Muscle of back (tissue), 11 donors: ENCODE data around the gene SPTBN1. TPM values are rescaled to one million over a fixed set of nuclear protein-coding genes. Genes with fewer than 3 reads are reported as not detected.
A peak's percentile ranks its signal among the peaks of the same experiment; 100 is the strongest.

ENCODE experiments used
- DNase-seq, 3 donors: peaks; one replicate each; pipeline versions ENCODE4 v3.0.0 to v3.0.0-alpha.2; 2013
- polyA plus RNA-seq, 10 donors: library from polyadenylated mRNA; unstranded; fragments of 120-200 nt; gene quantifications; one replicate each; pipeline ENCODE4 v1.2.1, GENCODE V29; 2013; ENCODE audit not compliant: insufficient read length in 10 of 10

The SPTBN1 gene
- polyA plus RNA-seq, 10 donors, result 223 to 358 (median 266) TPM

DNA sequence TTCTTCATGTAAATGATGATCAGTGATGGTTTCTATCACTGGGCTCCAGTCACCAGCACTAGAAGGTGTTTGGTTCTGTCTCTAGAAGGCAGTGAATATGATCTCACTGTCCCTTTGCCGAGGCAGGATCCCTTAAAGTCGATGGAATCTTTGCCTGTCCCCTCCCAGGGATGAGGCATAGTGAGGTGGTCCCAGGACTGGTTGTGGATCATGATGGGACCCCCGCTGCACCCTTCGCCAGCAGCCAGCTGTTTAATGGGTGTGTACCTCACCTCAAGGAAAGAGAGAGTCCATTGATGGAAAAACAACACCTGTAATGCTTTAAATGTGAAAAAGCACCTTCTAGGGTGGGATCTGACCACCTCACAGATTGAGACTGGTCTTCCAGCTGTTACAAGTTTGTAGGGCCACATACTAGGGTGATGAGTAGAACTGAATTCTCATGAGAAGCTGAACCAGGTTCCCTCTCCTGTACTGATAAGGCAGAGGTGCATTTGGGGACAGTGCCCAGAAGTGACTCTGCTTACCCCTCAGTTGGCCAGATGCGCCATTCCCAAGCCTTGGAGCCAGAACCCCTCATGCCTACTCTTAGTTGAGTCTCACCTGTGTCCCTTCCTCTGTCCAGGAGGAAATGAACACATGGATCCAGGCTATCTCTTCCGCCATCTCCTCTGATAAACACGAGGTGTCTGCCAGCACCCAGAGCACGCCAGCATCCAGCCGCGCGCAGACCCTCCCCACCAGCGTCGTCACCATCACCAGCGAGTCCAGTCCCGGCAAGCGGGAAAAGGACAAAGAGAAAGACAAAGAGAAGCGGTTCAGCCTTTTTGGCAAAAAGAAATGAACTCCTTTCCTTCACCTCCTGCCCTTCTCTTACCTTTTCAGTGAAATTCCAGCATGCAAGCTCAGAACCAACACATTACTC is 211.9 kb downstream of the SPTBN1 start:
- no peak for DNase-seq

DNA sequence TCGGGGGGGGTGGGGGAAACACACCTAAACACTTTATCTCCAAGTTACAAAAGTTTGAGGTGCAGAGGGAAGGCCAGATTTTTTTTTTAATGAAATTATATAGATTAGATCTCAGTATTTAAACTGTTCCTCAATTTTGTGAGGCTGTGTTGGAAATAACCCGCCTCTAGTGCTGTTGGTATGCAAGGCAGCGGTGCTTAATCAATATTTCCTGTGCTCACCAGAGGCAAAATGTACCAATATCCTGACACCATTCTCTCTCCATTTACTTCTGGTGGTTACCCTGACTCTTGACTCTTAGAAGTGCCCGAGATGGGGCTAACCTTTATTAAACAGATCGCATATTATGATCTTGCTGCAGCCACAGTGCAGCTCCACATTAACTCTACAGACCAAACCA is 212.6 kb downstream of the SPTBN1 start:
- DNase-seq, result no peak

DNA sequence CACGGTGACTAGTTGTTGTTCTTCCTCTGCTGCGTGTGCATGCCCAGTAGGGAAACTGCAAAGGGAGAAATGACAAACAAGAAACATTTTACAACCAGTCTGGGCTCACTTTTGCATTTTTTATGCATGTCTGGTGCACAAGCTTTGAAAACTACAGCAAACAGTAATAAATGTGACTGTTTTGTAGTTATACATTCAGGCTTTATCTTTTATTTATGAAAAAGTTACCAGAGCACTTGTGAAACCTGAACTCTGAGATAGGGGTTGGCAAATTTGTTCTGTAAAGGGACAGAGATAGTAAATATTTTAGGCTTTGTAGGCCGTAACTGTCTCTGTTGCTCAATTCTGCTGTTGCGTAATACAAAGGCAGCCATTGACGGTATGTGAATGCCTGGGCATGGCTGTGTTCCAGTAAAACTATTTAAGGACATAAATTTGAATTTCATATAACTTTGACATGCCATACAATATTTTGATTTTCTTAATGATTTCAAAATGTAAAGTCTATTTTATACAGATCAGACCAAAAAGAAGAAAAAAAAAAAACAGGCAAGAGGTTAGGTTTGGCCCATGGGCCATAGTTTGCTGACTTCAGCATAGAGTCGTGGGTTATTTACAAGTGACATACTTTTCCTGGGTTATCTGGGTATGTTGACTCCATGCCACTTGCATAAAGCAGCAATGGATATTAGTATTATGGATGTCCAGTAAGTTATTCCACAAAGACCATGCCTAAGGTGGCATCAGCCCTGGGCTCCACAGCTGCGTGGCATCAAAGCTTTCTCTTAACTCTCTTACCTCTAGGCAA is 213.8 kb downstream of the SPTBN1 start:
- DNase-seq, result no peak

DNA sequence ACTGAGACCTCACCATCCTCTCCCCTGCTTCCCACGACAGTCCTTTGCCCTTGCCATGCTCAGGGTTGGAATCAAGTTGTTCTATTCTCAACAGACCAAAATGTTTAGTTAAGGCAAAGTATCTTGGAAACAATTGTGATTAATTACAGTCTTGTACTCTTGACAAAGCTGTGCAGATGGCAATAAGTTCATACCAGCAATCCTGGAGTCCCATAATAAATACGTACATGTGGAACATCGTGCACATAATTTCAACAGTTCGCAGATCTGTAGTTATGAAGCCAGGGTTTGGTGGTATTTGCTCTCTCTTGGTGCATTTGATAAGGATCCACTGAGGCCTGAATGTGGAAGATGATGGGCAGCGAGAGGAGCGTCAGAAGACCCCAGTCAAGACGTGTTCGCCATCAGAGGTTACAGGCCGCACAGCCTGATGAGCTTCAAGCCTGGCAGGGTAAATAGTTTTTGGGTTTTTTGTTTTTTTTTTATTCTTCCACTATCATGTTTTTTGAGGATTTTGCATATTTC is 214.4 kb downstream of the SPTBN1 start:
- DNase-seq, result no peak

DNA sequence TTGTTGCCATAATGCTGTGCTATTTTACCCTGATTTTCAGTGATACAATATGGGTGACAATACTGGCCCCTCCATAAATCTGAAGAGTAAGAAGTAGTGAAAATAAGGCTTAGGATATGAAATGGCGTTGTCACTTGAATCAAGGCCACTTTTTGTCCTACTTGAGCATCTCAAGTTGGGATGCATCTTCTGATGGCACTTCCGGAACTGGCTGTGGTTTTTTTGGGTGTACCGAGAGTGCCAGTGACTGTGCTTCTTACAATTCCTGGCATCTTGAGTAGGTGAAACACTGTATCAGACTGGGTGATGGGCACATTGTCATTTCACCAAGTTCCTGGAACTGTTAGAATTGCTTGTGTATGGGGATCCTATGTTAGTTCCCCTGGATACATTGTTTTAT is 214.9 kb downstream of the SPTBN1 start:
- DNase-seq, result no peak

DNA sequence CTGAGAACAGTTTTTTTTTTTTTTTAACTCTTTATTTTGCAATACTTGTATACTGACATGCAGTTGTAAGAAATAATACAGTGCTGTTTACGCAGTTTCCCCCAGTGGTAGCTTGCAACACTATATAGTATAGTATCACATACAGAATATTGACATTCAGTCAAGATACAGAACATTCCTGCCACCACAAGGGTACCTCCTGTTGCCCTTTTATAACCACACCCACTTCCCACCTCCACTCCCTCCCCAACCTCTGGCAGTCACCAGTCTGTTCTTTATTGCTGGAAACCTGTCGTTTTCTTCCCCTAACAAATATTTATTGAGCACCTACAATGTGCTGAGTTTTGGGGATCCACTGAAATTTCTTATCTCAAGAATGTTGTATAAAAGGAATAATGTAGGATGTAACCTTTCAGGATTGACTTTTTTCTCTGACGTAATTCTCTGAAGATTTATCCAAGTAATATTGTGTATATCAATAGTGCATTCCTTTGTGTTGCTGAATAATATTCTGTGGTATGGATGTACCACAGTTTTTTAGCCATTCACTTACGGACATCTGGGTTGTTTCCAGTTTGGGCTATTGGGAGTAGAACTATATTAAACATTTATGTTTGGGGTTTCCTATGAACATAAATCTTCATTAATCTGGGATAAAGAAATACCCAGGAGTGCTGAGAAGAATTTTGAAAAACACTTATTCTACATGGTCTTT is 215.9 kb downstream of the SPTBN1 start:
- DNase-seq, result no peak

- peak in 1 of 3 donors; percentile 64 for DNase-seq
Observed at GRCh38 chr2:54672590-54673456, 216.7 kb downstream of the SPTBN1 start.

GRCh38 chr2:54673501-54673998 is 217.4 kb downstream of the SPTBN1 start:
- peak in 2 of 3 donors; percentile 89 to 90 for DNase-seq

DNA sequence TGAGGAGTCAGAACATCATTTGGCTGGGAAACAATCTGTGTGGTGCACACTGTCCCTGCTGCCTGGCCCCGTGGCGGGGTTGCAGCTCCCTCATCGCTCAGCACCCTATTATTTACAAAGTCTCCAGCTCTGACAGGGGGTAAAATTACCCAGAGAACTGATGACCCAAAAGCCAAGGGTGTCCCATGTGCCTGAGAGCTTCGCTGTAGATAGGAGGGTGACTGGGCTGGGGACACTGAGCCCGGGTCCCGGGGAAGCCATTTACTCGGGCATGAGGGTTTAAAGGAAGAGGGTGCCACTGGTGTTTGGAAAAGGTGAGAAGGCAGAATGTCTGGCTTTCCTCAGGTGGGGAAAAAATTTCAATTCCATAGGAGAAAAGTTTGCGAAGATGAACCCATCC is 219.2 kb downstream of the SPTBN1 start:
- no peak for DNase-seq

DNA sequence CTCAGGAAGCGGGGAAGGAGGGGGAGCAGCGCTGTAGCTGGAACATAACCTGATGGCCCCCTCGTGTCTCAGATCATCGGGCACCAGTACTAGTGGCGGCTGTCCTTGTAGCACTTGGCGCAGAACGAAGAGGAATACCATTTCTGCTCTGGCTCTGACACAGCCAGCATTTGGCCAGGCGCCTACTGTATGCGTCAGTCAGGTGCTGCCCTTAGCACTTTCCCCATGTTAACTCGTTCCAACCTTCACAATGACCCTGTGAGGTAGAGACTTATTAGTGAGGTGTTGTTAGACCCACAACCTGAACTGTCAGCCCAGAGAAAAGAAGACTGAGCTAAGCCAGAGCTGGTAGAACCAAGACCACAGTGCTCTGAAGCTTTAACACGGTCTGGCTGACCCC is 219.6 kb downstream of the SPTBN1 start:
- DNase-seq, result no peak

DNA sequence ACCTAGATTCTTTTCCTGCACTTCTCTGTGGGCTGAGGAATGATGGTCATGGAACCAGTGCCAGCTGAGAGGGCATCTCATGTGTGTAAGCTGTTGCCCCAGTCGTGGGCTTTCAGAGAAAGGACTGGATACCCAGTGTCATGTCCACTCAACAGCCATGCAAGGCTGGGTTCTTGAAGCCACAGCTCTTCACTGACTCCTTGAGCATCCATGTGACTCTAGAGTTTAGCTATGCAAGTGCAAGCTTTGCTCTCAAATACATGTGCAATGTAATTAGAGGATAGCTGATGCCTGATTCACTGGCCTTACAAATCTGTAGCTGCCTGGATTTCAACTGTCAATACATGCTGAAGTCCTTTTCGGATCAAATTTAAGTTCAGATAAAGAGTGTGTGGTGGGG is 220.5 kb downstream of the SPTBN1 start:
- DNase-seq, result no peak

DNA sequence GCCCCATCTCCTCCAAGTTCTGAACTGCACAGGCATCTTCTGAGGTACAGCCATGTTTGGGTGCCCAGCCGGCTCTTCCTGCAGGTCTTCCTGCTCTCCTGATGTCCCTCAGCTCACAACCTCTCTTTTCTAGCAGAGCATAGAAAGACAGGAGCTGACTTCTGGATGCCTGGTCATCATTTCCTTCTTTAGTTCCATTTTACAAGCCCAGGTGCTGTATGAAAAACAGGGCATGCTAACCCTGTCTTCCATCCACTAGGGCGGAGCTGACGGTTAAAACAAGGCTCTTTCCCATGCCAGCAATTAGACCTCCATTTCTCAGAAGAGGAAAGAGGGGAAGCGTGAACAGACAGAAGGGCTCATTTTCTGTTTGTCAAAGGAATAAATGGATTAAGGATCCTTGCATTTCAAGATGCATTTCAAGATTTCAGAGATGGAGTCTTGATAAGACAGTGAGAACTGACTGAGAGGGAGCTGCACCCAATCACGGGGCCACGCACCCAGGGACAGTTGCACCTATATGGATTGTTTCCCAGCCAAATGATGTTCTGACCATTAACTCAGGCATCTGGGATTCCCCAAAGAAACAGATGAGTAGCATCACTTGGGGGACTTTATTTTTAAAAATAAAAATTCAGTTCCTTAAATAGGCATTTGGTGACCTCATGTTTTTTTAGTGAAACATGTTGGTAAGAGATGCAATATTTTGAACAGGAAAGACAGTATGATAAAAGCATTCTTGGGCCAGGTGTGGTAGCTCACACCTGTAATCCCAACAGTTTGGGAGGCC is 221.5 kb downstream of the SPTBN1 start:
- DNase-seq, result no peak

DNA sequence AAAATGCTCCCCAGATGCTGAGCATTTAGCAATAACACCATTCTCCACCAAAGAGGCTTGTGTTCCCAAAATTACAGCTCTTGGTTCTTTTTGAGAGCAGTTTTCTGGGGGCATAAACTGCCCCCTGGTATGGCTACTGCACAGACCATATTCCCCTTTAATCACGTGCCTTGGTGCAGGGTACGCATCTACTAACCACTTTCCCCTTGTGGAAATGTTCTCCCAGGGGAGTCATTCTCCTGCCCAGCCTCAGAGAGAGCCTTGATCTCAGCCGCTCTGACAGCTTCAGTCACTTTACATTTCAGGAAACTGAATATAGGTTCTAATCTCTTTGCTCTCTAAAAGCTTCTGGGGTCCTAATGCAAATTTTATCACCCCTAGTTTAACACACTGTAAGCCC is 222.6 kb downstream of the SPTBN1 start:
- no peak for DNase-seq

- DNase-seq, result no peak
Observed at GRCh38 chr2:54680397-54681041, 224.4 kb downstream of the SPTBN1 start.

DNA sequence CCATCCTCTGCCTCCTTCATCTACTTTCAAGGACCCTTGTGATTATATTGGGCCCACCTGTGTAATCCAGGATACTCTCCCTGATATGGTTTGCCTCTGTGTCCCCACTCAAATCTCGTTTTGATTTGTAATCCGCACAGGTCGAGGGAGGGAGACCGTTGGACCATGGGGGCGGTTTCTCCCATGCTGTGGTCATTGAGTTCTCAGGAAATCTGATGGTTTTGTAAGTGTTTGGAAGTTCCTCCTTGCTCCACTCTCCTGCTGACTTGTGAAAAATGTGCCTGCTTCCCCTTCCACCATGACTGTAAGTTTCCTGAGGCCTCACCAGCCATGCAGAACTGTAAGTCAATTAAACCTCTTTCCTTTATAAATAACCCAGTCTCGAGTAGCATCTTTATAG is 225.3 kb downstream of the SPTBN1 start:
- no peak for DNase-seq

DNA sequence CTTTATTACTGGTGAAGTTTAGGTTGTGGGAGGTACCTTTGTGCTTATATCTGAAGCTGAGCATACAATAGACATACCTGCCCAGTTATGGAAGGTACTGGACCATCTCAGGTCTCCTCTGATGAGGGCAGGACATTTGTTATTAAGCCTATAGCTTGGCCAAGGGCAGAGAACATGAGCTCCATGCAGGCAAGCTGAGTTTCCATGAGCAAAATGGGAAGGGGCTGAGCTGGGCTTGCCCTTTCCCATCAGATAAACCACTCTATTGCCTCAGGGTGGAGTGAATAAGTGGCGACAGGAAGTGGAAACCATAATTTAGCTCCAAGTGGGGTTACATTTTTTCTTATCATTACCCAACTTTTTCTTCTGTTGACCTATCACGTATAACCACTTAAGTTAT is 227.5 kb downstream of the SPTBN1 start:
- DNase-seq, result no peak

DNA sequence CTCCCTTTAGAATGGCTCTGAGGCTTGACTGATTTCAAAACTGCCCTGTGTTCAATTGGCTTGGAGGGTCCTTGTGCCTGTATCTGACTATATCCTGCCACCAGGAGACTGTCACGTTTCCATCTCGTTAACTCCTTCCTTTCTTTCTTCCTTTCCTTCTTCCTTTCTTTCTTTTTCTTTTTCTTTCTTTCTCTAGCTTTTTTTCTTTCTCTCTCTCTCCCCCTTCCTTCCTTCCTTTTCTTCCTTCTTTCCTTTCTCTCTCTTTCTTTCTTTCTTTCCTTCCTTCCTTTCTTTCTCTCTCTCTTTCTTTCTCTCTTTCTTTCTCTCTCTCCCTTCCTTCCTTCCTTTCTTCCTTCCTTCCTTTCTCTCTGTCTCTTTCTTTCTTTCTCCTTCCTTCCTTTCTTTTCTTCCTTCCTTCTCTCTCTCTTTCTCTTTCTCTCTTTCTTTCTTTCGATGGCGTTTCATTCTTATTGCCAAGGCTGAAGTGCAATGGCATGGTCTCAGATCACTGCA is 229.2 kb downstream of the SPTBN1 start:
- DNase-seq, result no peak

GRCh38 chr2:54687595-54688152 is 231.5 kb downstream of the SPTBN1 start:
- no peak for DNase-seq
